Measurements from ENCODE around the gene OTUB1.

Gene OTUB1

GRCh38 chr11:64023712-64024710 is 37.8 kb downstream of the OTUB1 start:
- DNase-seq (ENCODE audit: low read depth), result no peak

DNA sequence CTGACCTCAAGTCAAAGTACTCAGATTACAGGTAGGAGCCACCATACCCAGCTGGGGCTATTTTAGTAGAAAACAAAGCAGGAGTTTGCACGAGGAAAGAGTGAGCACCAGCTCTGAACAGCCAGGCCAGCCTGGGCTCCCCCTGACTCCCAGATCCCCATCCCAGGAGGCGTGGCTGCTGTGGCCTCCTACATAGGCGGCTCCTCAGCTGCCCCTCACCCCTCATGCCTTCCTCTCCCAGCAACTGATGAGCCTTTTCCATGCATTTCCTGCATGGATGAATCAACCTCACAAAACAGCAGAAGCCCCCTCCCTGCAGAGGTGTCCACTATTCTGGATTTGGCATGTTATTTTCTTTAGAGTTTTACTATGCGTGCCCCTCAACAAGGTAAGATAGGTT is 39.0 kb downstream of the OTUB1 start:
- no peak for DNase-seq (ENCODE audit: low read depth)

- DNase-seq (ENCODE audit: low read depth), result no peak
These were observed 40.5 kb downstream of the OTUB1 start for GRCh38 chr11:64026575-64027205.

GRCh38 chr11:64027651-64028397 is 41.6 kb downstream of the OTUB1 start:
- no peak for DNase-seq (ENCODE audit: low read depth)

GRCh38 chr11:64028398-64029115 is 42.3 kb downstream of the OTUB1 start:
- no peak for DNase-seq (ENCODE audit: low read depth)

DNA sequence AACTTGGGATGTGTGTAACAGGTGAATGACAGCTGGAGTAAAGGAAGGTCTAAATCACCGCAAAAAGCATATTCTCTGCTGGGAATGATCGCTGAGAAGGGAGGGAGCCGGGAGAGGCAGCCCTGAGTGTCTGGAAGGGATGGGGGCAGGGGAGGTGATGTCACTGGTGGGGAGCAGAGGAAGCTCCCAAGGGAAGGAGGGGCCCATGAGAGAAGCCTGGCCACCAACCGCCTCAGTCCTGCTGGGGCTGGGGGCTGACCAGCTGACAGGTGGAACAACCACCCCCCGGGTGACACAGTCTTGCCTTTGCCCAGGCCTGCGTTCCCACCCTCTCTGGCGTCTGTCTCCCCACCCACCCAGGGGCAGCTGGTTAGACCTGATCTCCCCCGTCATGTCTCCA is 43.5 kb downstream of the OTUB1 start:
- no peak for DNase-seq (ENCODE audit: low read depth)

DNA sequence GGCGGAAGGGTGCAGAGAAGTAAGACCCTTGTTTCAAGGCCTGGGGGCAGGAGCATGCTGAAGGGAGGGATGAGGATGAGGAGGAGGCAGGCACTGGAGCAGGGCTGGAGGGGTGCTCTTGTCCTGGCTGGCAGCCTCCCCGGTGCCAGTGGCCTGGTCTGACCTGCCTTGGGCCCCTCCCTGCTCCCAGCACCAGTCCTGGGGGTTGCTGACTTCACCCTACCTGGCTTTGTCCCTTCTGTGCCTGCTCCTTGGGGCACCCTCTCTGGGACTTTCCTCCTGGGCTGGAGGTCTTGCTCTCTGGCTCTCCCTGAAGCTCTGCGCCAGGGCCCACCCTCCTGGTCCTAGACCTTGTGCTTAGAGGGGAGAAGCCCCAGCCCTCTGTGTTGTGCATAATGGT is 44.8 kb downstream of the OTUB1 start:
- DNase-seq (ENCODE audit: low read depth), result no peak

- DNase-seq (ENCODE audit: low read depth), result no peak
These were observed 45.8 kb downstream of the OTUB1 start for GRCh38 chr11:64032050-64032449.

GRCh38 chr11:64034411-64034811 is 48.2 kb downstream of the OTUB1 start:
- DNase-seq (ENCODE audit: low read depth), result no peak

- no peak for DNase-seq (ENCODE audit: low read depth)
These were observed 48.9 kb downstream of the OTUB1 start for GRCh38 chr11:64035081-64035524.

GRCh38 chr11:64035576-64035975 is 49.3 kb downstream of the OTUB1 start, which contains the start of gene FLRT1:
FLRT1 (plus strand) TSS chr11:64035931; CDS start chr11:64116268, 80,337 bp downstream.
- DNase-seq (ENCODE audit: low read depth), result no peak

GRCh38 chr11:64036087-64037026 is 50.1 kb downstream of the OTUB1 start:
- no peak for DNase-seq (ENCODE audit: low read depth)

DNA sequence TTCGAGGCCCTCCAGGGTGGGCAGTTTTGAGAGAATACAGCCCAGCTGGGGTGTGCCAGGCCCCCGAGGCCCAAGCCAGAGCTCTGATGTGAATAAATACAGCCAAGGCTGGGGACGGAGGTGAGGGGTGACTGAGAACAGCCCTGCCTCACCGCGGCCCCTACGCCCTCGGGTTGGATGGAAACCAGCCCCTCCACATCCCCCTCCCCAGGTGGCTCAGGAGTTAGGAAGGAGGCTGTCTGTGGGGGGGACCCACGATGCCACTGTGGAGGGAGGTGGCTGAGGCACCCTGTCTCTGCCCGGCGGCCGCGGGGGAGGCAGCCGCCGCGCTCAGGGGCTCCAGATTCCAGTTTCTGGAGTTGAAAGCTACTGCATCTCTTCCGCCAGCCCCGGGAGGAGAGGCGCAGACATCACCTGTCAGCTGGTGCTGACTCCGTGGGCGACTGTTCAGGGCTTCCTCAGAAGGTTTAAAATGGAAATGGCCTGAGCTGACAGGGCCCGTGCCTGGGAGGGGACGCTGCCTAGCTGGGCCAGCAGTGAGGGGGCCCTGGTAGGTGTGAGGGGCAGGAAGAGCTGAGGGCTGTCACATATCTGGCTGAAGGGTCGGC is 50.9 kb downstream of the OTUB1 start:
- DNase-seq (ENCODE audit: low read depth), result no peak

- no peak for DNase-seq (ENCODE audit: low read depth)
These were observed 52.3 kb downstream of the OTUB1 start for GRCh38 chr11:64038500-64038899.

DNA sequence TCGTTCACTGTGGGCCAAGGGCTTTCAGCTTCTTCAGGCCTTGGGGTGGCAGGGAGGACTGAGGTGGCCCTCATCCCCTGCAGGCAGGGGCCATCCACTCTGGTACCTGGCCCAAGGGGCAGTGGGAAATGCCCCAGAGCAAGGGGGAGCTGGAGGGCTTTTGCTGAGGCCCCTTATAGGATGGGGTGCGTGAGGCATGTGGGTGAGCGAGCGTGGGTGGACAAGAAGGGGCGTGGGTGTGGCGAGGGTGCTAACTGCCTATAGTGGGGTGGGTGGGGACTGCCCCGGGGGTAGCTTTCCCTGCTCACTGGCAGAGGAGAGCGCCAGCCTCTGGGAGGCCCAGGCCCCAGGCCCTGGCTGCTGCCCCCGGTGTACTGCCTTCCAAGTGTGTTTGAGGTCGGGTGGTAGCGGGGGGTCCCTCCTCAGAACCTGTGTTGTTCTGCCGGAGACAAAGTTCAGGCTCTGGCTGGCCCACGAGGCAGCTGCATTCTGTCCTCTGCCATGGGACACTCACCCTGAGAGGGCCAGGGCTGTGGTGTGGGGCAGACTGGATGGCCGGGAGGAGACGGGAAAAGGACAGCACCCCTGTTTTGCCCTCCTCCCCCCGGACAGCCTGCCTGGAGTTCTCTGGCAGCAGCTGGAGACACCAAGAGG is 52.9 kb downstream of the OTUB1 start:
- no peak for DNase-seq (ENCODE audit: low read depth)

DNA sequence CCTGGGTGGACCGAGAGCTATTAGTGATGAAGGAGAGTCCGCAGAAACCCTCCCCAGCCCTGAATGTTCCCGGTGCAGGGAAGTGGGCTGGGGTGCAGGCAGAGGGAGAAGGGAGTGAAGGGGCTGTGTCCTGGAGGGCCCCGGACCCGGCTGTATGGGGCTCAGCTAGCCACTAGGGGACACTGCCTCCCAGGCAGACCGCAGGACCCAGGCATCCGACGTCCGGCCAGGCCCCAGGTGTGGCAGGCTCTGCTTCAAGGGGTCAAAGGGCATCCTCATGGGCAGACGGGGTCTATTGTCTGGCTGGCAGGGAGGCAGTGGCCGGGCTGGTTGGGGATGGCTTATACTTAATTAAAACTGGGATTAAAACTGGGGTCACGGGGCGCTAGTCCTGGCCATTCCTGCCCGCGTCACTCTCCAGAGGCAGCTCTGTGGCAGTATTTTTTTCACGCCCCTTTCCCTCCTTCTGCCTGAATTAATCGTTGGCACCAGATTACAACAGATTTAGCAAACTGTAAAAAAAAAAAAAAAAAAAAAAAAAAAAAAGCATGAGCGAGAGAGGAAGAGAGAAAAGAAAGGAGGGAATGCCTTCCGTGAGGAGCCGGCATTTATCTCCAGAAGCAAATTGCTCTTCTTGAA is 54.6 kb downstream of the OTUB1 start:
- DNase-seq (ENCODE audit: low read depth), result no peak

DNA sequence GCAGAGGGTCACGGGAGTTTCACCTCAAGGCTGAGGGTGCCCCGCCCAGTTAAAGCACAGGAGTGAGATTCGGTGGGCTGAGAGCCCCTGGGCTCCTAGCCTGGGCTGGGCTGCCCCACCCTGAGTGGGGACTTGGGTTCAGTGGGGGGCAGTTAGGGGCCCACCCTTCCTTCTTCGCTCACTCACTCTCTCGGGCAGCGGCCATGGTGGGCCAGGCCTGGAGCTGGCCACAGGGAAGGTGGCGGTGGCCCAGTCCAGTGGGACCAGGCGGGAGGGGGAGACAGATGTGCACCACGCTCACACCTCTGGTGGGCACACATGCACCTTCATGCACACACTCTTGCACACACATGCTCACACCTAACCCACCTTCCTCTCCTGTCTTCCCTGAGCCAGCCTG is 55.6 kb downstream of the OTUB1 start:
- DNase-seq (ENCODE audit: low read depth), result no peak

DNA sequence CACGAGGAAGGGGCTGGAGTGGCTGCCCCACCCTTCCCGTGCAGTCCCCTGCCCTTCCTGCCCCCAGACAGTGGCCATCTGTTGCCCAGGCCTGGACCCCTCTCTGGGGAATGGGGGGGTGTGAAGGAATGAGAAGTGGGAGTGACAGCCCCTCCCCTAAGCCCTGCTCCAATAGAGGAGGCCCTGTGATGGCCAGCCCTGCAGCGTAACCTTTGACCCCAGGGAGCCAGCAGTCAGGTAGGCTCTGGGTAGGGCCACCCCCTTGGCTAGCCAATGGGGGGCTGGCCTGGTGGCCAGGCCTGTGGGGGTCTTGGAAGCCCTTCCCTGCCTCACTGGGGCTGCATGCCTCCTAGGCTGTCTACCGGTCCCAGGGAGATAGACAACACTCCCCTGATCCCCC is 56.1 kb downstream of the OTUB1 start:
- DNase-seq (ENCODE audit: low read depth), result no peak

DNA sequence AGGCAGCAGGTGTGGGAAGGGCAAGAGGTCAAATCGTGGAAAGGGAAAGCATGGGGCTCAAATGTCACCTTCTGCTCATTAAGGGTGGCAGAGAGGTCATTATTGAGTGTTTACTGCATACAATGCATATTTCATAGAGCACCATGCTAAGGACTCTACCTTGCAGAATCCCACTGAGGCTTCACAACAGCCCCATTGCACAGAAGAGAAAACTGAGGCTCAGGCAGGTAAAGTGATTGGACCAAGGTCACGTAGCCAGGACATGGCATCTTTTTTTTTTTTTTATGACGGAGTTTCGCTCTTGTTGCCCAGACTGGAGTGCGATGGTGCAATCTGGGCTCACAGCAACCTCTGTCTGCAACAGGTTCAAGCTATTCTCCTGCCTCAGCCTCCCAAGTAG is 57.3 kb downstream of the OTUB1 start:
- no peak for DNase-seq (ENCODE audit: low read depth)
